Psoas muscle (tissue), 8 donors: ENCODE data around the gene SYTL5. TPM values are rescaled to one million over a fixed set of nuclear protein-coding genes. Genes with fewer than 3 reads are reported as not detected.

Experiments used
- ATAC-seq, 4 donors: fragments of 200-7000 bp; cut with Tn5 transposase; one replicate each; pipeline ENCODE4 v1.9.1; 2020; ENCODE audit warnings: moderate library complexity in 3 of 4, mild to moderate bottlenecking in 2 of 4
- DNase-seq, 2 donors: peaks; one replicate each; pipeline ENCODE4 v3.0.0-alpha.2; 2020
- H3K27ac ChIP-seq: fragments of 200-600 bp; one replicate; pipeline ENCODE4 v1.8.0; 2022
- H3K27me3 ChIP-seq, 3 donors: fragments of 200-600 bp in 1 of 3; one replicate each; pipeline versions ENCODE4 v1.6.1 to v1.8.0; 2013 to 2022; ENCODE audit warnings: low read length in 2 of 3, mild to moderate bottlenecking in 2 of 3, moderate library complexity in 1 of 3; ENCODE audit not compliant: insufficient read depth in 3 of 3
- H3K36me3 ChIP-seq, 2 donors: fragments of 200-600 bp in 1 of 2; one replicate each; pipeline versions ENCODE4 v1.6.1 to v1.8.0; 2013 to 2022; ENCODE audit warnings: low read depth in 1 of 2, mild to moderate bottlenecking in 1 of 2, moderate library complexity in 1 of 2; ENCODE audit not compliant: insufficient read depth in 1 of 2
- H3K4me1 ChIP-seq: fragments of 200-600 bp; one replicate; pipeline ENCODE4 v1.8.0; 2022
- H3K4me3 ChIP-seq: fragments of 200-600 bp; one replicate; pipeline ENCODE4 v1.8.0; 2022; ENCODE audit warnings: mild to moderate bottlenecking
- H3K9me3 ChIP-seq: fragments of 200-600 bp; one replicate; pipeline ENCODE4 v1.8.0; 2022
- WGBS, 3 donors: extraction: QIAGEN DNeasy Blood & Tissue Kit; methylation state at CpG; one replicate each; pipeline versions ENCODE4 v1.1.6 to v1.1.7; 2013; 5-methylcytosine and 5-hydroxymethylcytosine counted together
- intact Hi-C, 2 donors: fragments of 100-400 bp; cut with DNase I; formaldehyde crosslinking; loops; one replicate each; pipeline versions ENCODE4 v1.11.0 to v1.14.2; 2022
- polyA plus RNA-seq, 3 donors: library from polyadenylated mRNA; stranded (reverse); fragments of 200-250 nt; gene quantifications; one replicate each; pipeline ENCODE4 v1.2.3, GENCODE V29; 2013
- total RNA-seq, 4 donors: library from RNA; stranded (reverse); fragmentation: NEBNext Ultra II Directional in 2 of 4; extraction: Animal tissue kit (Norgen Biotek cat#: 25700) in 2 of 4; gene quantifications; one replicate each; pipeline versions ENCODE4 v1.2.1 to v1.2.4, GENCODE V29; 2021 to 2023
- TF ChIP-seq, protein P1 (sequence below): fragments of 200-600 bp; IDR thresholded peaks from one replicate; pipeline ENCODE4 v1.8.0; 2022; ENCODE audit warnings: antibody characterized with exemption
- donor health status: healthy with polysubstance abuse.
- donor health status: DM: no; HTN: no; CAD: no; lungs with moderate emphysema.
- donor health status: Bipolar disorder and iron deficiency.
- donor health status: healthy.
- donor health status: DM: yes; HTN: yes; CAD: no.
- donor health status: DM: no; HTN: no; CAD: no.
- donor health status: DM: no; HTN: no; CAD: no.
- donor health status: DM: yes; HTN: yes; CAD: no.

The SYTL5 gene
- total and polyA plus RNA-seq, 7 donors, result 0.01 TPM; not detected in 6

DNA sequence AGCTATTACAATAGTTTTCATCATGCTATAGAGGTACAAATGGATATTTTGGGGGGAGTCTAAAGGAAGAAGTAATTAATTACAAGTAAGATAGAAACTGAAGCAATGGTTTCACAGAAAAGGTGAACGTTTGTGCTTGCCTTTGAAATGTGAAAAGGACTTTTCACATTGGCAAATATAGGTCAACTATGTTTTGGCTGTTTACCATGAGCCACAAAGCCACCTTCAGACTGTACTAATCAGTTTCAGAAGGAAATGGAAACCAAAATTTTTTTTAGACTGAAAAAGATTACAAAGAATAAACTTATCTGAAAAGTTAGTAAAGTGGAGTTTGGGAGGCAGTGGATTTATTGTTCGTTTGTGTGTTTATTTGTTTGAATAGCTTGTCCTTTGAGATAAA, 32.1 kb downstream of the SYTL5 start:
- Histone ChIP-seq H3K27ac (no peak overlapping the region), H3K9me3 (no peaks in the 10 kb centered on the region), H3K4me3 (no peak overlapping the region), H3K36me3 (no peaks in the 10 kb centered on the region), H3K4me1 (no peaks in the 10 kb centered on the region), H3K27me3 (peaks cover 0 to 6% (median 0%) of the 10 kb centered on the region in 3 donors)
- intact Hi-C loops, result no loop called here
- ATAC-seq, result no peak
- DNase-seq, result no peak
- TF ChIP-seq, protein P1, sequence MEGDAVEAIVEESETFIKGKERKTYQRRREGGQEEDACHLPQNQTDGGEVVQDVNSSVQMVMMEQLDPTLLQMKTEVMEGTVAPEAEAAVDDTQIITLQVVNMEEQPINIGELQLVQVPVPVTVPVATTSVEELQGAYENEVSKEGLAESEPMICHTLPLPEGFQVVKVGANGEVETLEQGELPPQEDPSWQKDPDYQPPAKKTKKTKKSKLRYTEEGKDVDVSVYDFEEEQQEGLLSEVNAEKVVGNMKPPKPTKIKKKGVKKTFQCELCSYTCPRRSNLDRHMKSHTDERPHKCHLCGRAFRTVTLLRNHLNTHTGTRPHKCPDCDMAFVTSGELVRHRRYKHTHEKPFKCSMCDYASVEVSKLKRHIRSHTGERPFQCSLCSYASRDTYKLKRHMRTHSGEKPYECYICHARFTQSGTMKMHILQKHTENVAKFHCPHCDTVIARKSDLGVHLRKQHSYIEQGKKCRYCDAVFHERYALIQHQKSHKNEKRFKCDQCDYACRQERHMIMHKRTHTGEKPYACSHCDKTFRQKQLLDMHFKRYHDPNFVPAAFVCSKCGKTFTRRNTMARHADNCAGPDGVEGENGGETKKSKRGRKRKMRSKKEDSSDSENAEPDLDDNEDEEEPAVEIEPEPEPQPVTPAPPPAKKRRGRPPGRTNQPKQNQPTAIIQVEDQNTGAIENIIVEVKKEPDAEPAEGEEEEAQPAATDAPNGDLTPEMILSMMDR, result no peak
- WGBS, 3 donors, result 37 to 60% (median 56%) methylated on average over 2 of the region's 2 CpGs

DNA sequence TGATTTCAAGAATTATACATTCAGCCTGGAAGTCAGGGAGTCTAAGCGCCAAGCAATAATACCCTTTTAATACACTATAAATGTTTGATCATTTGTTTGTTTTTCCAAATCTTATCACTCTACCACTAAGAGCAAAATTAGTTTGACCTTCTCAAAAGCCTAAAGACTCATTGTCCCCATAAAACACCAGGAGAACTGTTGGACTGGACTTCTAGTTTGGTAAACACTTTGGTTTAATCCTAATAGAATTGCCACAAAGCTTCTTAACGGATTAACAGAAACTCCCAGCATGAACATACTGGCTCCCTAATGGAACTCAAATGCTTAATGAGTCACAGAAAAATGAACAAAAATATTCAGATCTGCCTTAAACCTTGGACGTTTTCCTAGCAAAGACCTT, 34.9 kb downstream of the SYTL5 start:
- intact Hi-C loops, result no loop called here
- Histone ChIP-seq H3K4me3 (no peak overlapping the region), H3K9me3 (no peaks in the 10 kb centered on the region), H3K4me1 (no peaks in the 10 kb centered on the region), H3K36me3 (no peaks in the 10 kb centered on the region), H3K27me3 (peaks cover 0 to 3% (median 0%) of the 10 kb centered on the region in 3 donors), H3K27ac (no peak overlapping the region)
- TF ChIP-seq, protein P1, result no peak
- no peak for ATAC-seq
- DNase-seq, result no peak
- 63 to 93% (median 79%) methylated on average over 3 of the region's 3 CpGs for WGBS, 3 donors

DNA sequence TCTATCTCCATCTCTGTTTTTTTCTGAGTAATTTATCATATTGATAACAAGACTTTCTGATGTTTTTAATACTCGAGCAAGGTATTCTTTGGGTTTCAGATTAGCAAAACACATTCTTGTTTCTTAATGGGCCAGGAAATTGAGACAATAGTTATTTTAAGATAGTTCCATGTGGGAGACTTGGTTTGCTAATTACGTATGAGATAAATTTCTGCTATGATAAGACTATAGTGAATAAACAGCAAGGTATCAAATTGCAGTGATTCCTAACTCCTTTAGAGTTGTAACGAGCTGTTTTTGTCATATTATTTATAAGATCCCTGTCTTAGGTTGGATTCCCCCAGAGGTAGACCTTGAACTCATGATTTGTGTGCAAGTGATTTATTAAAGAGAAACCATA, 38.3 kb downstream of the SYTL5 start:
- DNase-seq, result no peak
- no peak for ATAC-seq
- Histone ChIP-seq H3K4me3 (no peak overlapping the region), H3K9me3 (no peaks in the 10 kb centered on the region), H3K27ac (no peak overlapping the region), H3K27me3 (no peaks in the 10 kb centered on the region), H3K4me1 (no peaks in the 10 kb centered on the region), H3K36me3 (no peaks in the 10 kb centered on the region)
- TF ChIP-seq, protein P1, result no peak
- intact Hi-C loops, result no loop called here
- WGBS, 3 donors, result 47 to 53% (median 48%) methylated on average over 3 of the region's 3 CpGs

DNA sequence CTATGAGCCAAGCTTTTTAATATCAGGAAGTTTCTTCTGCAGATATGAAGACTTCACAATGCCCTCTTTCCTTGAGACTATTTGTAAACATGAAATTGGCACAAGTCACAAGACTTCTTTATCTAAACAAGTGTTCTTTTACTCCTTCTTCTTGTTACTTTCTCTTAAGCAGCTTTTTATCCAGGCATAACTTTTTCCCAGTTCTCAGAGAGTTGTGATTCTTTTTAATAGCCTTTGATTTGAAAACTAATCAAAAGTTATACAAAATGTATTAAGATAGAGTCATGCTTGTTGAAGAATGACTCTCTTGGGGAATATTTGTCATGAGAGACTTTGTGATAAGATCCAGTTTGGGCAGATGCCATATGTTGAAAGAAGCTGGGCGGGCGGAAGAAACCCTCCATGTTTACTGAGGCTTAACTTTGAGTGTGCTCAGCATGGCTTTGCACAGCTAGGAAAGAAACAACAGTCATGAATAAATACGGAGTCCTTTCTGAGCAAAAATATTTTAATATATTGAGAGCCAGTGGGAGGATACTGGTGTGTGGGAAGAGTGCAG, 39.3 kb downstream of the SYTL5 start:
- Histone ChIP-seq H3K4me3 (no peak overlapping the region), H3K27ac (no peak overlapping the region), H3K9me3 (no peaks in the 10 kb centered on the region), H3K27me3 (no peaks in the 10 kb centered on the region), H3K4me1 (no peaks in the 10 kb centered on the region), H3K36me3 (no peaks in the 10 kb centered on the region)
- no peak for DNase-seq
- WGBS, 3 donors, result 67 to 73% (median 70%) methylated on average over 3 of the region's 3 CpGs
- intact Hi-C loops, result no loop called here
- TF ChIP-seq, protein P1, result no peak
- ATAC-seq, result no peak

DNA sequence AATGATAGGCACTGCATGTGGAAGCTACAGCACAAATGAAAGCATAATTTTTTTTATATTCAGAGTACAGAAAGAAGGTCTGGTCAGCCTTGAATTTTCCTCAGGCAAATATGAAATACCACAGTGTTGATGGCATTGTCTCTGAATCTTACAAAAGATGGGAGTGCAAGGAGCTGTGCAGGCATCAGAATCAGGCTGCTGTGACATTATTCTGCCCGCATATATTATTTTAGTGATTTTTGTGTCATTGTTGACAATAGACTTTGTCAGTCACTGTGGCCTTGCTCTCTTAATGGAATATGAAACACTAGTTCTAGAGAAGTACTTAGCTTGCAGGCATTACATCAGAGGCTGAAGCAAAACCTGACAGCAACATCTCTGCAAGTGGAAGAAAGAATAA, 42.5 kb downstream of the SYTL5 start:
- 91 to 100% (median 93%) methylated on average over 1 of the region's 1 CpG for WGBS, 3 donors
- Histone ChIP-seq H3K27ac (no peak overlapping the region), H3K9me3 (no peaks in the 10 kb centered on the region), H3K4me1 (no peaks in the 10 kb centered on the region), H3K27me3 (peaks cover 0 to 5% (median 0%) of the 10 kb centered on the region in 3 donors), H3K36me3 (no peaks in the 10 kb centered on the region), H3K4me3 (no peak overlapping the region)
- ATAC-seq (no peak), DNase-seq (no peak)
- TF ChIP-seq, protein P1, result no peak
- intact Hi-C loops, result no loop called here
